IPS-18a (cell line): ENCODE data around the gene TMEM244.
"Not testable (repeated sequence)": the region's sequence is repeated elsewhere in the genome, so short reads cannot be mapped to it uniquely, and the experiment has no call there.

ENCODE experiments used
- H3K27ac ChIP-seq: one replicate; pipeline ENCODE4 v1.5.1; 2013; ENCODE audit warnings: low read length
- H3K27me3 ChIP-seq: one replicate; pipeline ENCODE4 v1.6.1; 2013; ENCODE audit warnings: mild to moderate bottlenecking, low read length; ENCODE audit not compliant: control insufficient read depth, insufficient read depth
- H3K36me3 ChIP-seq: one replicate; pipeline ENCODE4 v1.6.1; 2013; ENCODE audit warnings: low read depth, low read length; ENCODE audit not compliant: control insufficient read depth
- H3K4me1 ChIP-seq: one replicate; pipeline ENCODE4 v1.6.1; 2013; ENCODE audit warnings: low read depth, low read length; ENCODE audit not compliant: control insufficient read depth
- H3K4me3 ChIP-seq: one replicate; pipeline ENCODE4 v1.5.1; 2013; ENCODE audit warnings: low read length
- H3K9ac ChIP-seq: one replicate; pipeline ENCODE4 v1.6.1; 2013; ENCODE audit warnings: mild to moderate bottlenecking, low read length, moderate library complexity
- H3K9me3 ChIP-seq: one replicate; pipeline ENCODE4 v1.6.1; 2013; ENCODE audit warnings: low read depth, low read length; ENCODE audit not compliant: control insufficient read depth

Gene TMEM244

DNA sequence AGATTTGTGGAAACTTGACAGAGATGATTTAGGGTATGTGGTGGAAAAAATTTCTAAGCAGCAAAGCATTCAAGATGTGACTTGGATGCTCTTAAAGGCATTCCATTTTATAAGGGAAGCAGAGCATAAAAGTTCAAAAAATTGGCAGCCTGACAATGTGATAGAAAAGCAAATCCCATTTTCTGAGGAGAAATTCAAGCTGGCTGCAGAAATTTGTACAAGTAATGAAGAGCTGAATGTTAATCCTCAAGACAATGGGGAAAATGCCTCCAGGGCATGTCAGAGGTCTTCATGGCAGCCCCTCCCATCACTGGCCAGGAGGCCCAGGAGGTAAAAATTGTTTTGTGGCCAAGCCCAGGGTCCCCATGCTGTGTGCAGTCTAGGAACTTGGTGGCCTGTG lies 58.2 kb downstream of the TMEM244 start:
- H3K36me3 ChIP-seq, H3K27me3 ChIP-seq, H3K9me3 ChIP-seq, H3K27ac ChIP-seq, H3K4me3 ChIP-seq, H3K9ac ChIP-seq, H3K4me1 ChIP-seq: not testable (repeated sequence)

DNA sequence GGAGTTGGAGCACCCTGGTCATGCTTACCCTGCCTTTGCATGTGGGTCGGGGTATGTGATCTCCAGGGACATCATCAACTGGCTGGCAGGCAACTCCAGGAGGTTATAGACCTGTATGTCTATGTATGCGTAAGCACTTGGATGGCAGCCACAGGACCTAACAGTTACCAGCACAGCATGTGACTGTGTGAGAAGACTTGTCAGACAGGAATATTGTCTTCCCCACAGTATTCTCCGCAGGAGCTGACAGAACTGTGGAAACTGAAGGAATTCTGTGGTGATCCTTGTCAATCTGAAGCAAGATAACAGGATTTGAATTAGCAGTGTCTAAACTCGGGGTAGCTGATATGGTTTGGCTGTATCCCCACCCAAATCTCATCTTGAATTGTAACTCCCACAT lies 59.2 kb downstream of the TMEM244 start:
- no peaks in the 10 kb centered on the region for H3K27me3 ChIP-seq
- no peak overlapping the region for H3K4me3 ChIP-seq
- peaks cover 5% of the 10 kb centered on the region for H3K9me3 ChIP-seq
- no peak overlapping the region for H3K9ac ChIP-seq
- H3K36me3 ChIP-seq = no peaks in the 10 kb centered on the region
- H3K27ac ChIP-seq = no peak overlapping the region
- no peaks in the 10 kb centered on the region for H3K4me1 ChIP-seq

DNA sequence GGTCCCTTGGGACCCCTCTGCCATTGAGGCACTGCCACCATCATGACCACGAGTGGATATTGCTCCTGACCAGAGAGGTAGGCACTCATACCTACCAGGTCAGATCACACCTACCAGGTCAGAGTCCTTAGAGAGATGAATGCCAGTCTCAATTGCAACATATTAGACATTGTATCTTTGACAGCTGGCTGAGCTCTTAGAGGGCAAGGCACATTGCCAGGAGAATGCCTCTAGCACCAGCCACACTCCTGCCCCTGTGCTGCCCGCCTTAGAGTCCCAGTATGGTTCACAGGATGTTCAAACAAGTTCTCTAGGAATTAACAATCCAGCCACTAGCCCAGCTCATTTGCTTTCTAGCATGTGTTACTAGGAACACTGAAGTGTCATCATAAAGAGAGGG lies 65.9 kb downstream of the TMEM244 start:
- Histone ChIP-seq H3K36me3 (no peaks in the 10 kb centered on the region), H3K9me3 (no peaks in the 10 kb centered on the region), H3K4me3 (no peak overlapping the region), H3K9ac (no peak overlapping the region), H3K27ac (no peak overlapping the region), H3K4me1 (no peaks in the 10 kb centered on the region), H3K27me3 (no peaks in the 10 kb centered on the region)

DNA sequence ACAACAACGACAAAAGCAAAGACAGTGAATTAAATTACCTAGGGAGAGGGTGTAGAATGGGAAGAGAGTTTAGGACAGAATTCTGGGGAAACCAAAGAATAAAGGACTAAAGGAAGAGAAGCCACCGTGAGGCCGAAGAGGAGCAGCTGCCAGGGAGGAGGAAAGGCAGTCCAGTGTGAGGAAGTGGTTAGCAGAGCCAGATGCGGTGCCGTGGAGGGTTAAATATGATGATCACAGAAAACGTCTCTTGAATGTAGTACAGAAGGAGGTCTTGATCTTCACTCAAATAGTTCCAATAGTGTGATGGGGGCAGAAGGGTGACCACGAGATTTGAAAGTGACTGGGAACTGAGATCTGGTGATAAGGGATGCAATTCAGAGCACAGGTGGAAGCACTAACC lies 67.7 kb downstream of the TMEM244 start:
- no peaks in the 10 kb centered on the region for H3K36me3 ChIP-seq
- H3K27me3 ChIP-seq = no peaks in the 10 kb centered on the region
- no peak overlapping the region for H3K27ac ChIP-seq
- no peaks in the 10 kb centered on the region for H3K9me3 ChIP-seq
- H3K9ac ChIP-seq = no peak overlapping the region
- H3K4me1 ChIP-seq = no peaks in the 10 kb centered on the region
- H3K4me3 ChIP-seq = no peak overlapping the region

DNA sequence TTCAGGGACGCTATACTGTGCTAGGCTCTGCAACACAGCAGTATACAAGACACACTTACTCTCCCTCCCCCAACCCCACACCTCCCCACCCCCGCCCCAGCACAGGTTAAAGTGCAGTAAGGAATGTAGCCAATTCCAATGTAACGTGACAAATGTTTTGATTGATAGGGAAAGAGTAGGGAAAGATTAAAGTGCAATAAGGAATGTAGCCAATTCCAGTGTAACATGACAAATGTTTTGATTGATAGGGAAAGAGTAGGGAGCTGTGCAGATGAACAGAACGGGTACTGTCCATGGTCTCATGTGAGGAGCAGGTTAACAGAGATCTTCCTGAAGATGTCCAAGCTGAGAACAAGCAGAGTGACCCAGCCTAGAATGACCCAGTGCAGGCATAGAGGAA lies 69.1 kb downstream of the TMEM244 start:
- no peaks in the 10 kb centered on the region for H3K9me3 ChIP-seq
- no peaks in the 10 kb centered on the region for H3K27me3 ChIP-seq
- no peaks in the 10 kb centered on the region for H3K36me3 ChIP-seq
- H3K4me3 ChIP-seq = no peak overlapping the region
- H3K9ac ChIP-seq = no peak overlapping the region
- no peaks in the 10 kb centered on the region for H3K4me1 ChIP-seq
- H3K27ac ChIP-seq = no peak overlapping the region

DNA sequence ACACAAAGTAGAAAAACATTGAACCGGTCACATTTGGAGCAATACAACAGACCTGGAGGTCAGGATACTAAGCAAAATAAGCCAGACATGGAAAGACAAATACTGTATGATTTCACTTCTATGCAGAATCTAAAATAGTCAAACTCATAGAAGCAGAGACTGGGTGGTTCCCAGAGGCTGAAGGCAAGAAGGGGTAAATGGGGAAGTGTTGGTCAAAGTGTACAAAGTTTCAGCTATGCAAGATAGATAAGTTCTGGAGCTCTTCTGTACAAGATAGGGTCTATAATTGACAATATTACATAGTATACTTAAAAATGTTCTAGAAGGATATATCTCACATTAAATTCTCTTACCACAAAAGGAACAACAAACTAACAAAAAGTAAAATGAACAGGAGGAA lies 70.3 kb downstream of the TMEM244 start:
- Histone ChIP-seq H3K9me3 (no peaks in the 10 kb centered on the region), H3K9ac (no peak overlapping the region)

DNA sequence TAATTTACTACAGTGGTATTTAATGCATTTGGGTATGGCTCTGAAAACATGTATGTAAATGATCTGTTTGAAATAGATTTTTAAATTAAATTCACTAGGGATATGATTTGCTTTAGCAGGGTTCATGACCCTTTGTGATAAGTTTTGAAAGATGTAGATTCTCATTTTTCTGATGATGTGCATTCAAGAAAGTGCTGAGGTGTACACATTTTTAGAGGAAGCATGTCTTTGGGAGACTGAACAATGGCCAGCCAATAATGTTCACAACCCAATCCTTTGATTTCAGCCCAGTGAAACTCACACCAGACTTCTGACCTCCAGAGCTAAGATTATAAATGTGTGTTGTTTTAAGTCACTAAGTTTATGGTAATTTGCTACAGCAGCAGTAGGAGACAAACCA lies 71.1 kb downstream of the TMEM244 start:
- Histone ChIP-seq H3K27ac (no peak overlapping the region), H3K9me3 (no peaks in the 10 kb centered on the region), H3K9ac (no peak overlapping the region), H3K36me3 (no peaks in the 10 kb centered on the region), H3K4me1 (no peaks in the 10 kb centered on the region), H3K4me3 (no peak overlapping the region), H3K27me3 (no peaks in the 10 kb centered on the region)

More for the DNA sequence above, 70.3 kb downstream of the TMEM244 start:
- Histone ChIP-seq H3K4me3 (no peak overlapping the region), H3K27me3 (no peaks in the 10 kb centered on the region), H3K27ac (no peak overlapping the region), H3K4me1 (no peaks in the 10 kb centered on the region), H3K36me3 (no peaks in the 10 kb centered on the region)

DNA sequence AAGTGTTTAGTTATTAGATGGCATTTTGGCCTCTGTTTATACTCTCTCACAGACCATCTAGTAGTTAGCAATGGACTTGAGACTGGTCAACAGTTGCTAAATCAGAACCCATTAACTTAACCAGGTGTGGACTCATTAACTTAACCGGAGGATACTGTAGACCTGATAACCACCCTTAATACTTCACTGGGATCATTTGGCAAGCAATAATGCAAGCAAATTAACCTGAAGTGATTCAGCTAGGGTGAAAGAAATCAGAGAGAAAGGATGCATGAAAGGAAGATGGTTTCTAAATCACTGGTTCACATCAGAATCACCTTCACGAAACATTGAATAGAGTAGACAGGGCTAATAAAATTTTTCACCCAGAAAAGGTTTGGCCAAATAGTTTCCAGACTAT lies 73.3 kb downstream of the TMEM244 start:
- H3K27me3 ChIP-seq = no peaks in the 10 kb centered on the region
- no peaks in the 10 kb centered on the region for H3K9me3 ChIP-seq
- H3K4me1 ChIP-seq = no peaks in the 10 kb centered on the region
- no peak overlapping the region for H3K9ac ChIP-seq
- no peaks in the 10 kb centered on the region for H3K36me3 ChIP-seq
- no peak overlapping the region for H3K27ac ChIP-seq
- no peak overlapping the region for H3K4me3 ChIP-seq

DNA sequence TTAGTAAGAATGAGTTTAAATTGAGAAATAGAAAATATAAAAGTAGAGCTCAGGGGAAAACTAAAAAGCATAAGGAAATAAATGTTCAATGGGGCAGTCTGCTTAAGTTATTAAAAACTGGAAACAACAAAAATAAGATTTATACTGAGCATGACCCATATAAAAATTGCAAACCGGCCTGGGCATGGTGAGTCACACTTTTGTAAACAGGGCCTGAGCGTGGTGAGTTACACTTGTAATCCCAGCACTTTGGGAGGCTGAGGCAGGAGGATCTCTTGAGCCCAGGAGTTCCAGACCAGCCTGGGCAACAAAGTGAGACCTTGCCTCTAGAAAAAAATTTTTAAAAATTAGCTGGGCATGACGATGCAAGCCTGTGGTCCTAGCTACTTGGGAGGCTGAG lies 74.6 kb downstream of the TMEM244 start:
- Histone ChIP-seq H3K4me3 (no peak overlapping the region), H3K9me3 (no peaks in the 10 kb centered on the region), H3K27ac (no peak overlapping the region), H3K9ac (no peak overlapping the region), H3K4me1 (no peaks in the 10 kb centered on the region), H3K36me3 (no peaks in the 10 kb centered on the region), H3K27me3 (no peaks in the 10 kb centered on the region)

DNA sequence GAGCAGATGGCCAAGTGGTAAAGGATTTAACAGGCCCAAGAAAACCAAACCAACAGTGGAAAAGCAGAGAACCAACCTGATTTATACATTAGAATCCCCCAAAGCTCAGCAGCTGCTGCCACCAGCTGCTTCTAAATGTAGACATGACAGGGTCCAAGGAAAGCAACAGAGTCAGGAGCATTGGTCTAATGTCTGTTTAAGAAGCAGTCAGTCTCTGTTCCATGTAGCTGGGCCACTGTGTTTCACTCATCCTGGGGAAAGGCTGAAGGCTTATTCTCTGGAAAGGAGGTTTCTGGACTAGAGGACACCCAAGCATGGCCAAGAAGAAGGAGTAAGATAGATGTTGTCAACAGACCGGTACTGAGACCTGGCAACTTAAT lies 75.4 kb downstream of the TMEM244 start:
- Histone ChIP-seq H3K4me3 (no peak overlapping the region), H3K9me3 (no peaks in the 10 kb centered on the region), H3K4me1 (no peaks in the 10 kb centered on the region), H3K27ac (no peak overlapping the region), H3K36me3 (no peaks in the 10 kb centered on the region), H3K27me3 (no peaks in the 10 kb centered on the region), H3K9ac (no peak overlapping the region)

DNA sequence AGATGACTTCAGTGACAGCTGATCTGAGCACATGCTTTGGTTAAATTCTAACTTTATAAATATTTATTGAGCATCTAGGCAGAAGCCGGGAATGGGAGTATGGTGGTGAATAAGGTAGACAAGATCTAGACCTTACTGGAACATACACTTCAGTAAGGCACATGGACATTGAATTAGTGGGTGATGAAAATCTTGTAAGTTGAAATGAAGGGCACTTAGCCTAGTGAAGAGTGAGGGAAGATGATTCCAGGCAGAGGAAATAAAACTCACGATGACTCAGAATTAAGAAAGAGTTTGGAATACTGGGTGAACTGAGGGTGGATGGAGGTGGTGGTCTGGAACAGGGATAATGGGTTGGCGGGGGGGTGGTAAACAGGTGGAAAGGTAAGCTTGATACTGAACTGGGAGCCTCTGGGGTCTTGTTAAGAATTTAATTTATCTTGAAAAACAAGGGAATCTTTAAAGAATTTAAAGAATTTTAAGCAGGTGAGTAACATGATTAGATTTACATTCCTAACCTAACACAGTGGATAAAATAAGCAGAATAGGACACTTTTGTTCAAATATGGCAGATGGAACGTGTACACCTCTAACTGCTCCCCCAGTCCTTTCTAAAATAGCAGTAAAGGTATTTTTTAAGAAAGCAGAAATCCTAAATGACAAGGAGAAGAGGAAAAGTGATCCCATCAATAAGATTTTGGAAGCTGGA lies 75.9 kb downstream of the TMEM244 start:
- Histone ChIP-seq H3K9me3 (no peaks in the 10 kb centered on the region), H3K36me3 (no peaks in the 10 kb centered on the region), H3K4me3 (no peak overlapping the region), H3K27me3 (no peaks in the 10 kb centered on the region), H3K9ac (no peak overlapping the region), H3K27ac (no peak overlapping the region), H3K4me1 (no peaks in the 10 kb centered on the region)
